Endometrium (tissue), 2 donors: ENCODE data around the gene PALM2AKAP2.

ENCODE experiments used
- FAIRE-seq: peaks from 2 replicates; lab custom pipeline; 2012; peaks lifted over from hg19 to GRCh38; lab: Jason Lieb, UNC
- donor health status: control.
- donor health status: control.

PALM2AKAP2 gene

DNA sequence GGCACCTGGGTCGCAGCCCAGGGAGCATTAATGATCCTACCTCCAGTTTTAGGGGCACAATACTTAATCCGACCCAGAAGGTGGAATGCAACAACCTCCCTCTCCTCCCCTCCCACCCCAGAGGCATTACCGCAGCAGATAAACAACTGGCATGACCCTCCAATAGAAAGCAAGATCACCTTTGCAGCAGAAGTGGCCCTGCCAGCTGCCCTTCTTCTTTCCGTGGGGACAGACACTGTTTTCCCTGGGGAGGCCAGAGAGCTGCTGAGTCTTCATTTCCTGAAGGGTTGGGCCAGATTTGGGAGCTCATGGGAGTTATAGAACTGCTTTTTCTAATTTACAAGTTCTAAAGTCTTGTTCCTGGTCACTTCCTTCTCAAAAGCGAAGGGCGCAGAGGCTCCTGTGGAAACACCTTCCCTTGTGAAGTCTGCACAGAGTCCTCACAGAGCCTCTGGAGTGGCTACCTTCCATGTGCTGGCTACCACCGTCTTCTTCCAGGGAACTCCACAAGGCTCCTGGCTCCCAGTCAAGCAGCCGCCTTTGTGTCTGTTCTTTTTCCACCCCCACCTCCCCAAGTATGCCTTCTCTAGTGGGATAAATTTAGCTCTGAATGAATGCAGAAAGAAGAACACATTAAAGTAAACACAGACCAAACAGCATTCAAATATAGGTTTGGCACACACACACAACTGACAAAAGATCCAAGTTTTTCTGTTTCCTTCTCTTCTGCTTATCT lies 8.0 kb upstream of the PALM2AKAP2 start:
- FAIRE-seq = no peak

GRCh38 chr9:109775516-109775915 lies 4.5 kb upstream of the PALM2AKAP2 start:
- FAIRE-seq = no peak

DNA sequence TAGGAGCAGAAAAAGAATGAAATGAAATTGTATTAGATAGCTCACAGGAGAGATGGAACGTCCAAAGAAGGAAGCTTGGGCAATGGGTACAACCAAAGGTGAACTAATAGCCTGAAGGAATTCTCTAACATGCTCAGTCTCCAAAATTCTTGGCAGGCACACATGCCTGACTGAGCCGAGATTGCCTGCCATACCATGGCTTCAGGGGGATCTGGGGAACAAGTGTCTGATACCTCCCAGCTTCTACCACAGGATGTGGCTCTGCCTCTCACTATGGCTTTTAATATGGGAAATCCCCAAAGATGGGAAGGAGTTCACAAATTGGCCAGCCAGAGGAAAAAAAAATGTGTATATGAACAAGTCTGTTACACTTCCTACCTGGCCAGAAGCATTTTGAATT lies 3.6 kb upstream of the PALM2AKAP2 start:
- no peak for FAIRE-seq

DNA sequence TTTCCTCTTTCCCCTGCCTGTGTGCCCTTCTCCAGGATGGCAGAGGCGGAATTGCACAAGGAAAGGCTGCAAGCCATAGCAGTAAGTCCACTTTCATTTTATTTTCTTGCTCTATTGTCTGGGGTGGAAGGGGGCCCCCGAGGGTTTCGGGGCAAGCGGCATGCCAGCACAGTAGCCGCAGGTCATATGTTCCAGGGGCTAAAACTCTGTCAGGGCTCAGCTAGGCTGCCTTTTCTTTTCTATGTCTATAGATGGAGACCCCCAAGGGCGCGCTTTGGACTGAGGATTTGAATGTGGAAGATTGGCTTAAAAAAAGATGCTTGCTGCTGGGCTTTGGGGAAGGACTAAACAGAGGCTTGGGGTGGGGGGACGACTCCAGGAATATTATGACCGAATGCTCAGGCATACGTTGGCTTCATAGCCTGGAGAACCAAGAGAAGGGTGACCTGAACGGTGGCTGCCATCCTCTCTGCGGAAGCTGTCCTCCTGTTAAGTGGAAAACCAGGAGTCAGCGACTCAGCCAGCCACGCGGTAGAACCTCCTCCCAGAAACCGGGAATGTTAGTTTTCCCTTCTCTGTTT lies 545 bp downstream of the PALM2AKAP2 start:
- no peak for FAIRE-seq

- FAIRE-seq = no peak
Measured at GRCh38 chr9:109781086-109781485, 1.1 kb downstream of the PALM2AKAP2 start.

- FAIRE-seq = no peak
Measured at GRCh38 chr9:109781541-109782197, 1.7 kb downstream of the PALM2AKAP2 start.

- no peak for FAIRE-seq
Measured at GRCh38 chr9:109787735-109788134, 7.7 kb downstream of the PALM2AKAP2 start.

- no peak for FAIRE-seq
Measured at GRCh38 chr9:109789556-109789955, 9.6 kb downstream of the PALM2AKAP2 start.

- FAIRE-seq = no peak
Measured at GRCh38 chr9:109789971-109790370, 10.0 kb downstream of the PALM2AKAP2 start.

GRCh38 chr9:109791003-109791677 lies 11.1 kb downstream of the PALM2AKAP2 start:
- no peak for FAIRE-seq

DNA sequence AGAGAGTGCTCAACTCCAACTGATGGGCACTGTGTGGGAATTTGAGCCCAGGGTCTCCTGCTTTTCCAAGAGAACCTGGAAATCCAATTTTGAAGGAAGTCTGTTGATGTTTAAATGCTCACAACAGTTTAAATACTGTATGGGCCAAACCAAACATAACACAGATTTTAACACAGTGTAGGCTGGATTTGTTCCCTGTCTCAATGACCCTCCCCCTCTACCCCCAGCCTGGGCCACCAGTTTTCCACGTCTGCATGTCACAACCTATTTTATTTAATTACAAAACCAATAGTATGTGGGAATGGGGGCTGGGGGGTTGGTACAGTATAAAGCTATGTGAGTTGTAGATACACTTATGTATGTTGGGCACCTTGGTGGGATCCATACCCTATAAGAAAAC lies 11.7 kb downstream of the PALM2AKAP2 start:
- no peak for FAIRE-seq

DNA sequence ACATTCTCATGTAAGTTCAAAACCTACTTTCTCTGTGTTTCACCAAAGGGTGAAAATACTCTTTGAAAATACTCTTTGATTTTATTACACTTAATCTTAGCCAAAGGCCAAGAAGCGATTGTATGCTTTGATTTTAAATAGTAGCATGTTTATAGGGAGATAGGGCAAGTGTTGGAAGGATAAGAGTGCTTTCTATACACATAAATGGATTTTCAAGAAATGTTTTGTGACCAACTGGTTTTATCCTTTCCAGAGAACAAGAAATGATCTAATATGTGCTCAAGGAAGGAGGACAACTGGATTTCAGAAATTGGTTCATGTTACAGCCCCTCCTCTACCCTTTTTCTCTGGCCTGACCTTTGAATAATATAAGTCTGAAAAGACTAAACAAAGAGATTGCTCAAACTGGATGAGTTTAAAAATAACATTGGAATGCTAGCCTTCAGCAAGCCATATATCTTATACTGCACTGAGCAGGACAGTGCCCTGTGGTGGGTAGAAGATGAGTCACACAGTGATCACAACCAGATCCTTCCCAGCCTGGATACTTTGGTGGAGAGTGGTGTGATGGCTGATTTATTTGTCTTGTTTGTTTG lies 13.1 kb downstream of the PALM2AKAP2 start:
- no peak for FAIRE-seq

DNA sequence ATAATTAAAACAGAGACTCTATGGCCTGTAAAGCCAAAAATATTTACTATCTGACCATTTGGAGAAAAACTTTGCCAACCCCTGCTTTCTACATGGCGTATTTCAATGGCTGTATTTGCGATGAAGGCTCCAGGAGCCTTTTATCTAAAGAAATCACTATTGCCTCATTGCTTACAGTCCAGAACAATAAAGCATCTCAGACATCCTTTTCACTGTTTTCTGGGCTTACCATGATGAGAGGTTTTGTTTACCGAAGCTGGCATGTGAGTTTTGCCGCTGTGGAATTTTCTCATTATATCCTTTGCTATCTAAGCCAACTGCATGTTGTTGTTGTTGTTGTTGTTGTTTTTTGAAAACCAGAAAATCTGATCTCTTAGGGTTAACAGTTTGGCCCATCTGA lies 13.9 kb downstream of the PALM2AKAP2 start:
- no peak for FAIRE-seq

GRCh38 chr9:109794361-109795012 lies 14.5 kb downstream of the PALM2AKAP2 start:
- no peak for FAIRE-seq

GRCh38 chr9:109795613-109796012 lies 15.6 kb downstream of the PALM2AKAP2 start:
- FAIRE-seq = no peak

- no peak for FAIRE-seq
Measured at GRCh38 chr9:109796078-109796477, 16.1 kb downstream of the PALM2AKAP2 start.

DNA sequence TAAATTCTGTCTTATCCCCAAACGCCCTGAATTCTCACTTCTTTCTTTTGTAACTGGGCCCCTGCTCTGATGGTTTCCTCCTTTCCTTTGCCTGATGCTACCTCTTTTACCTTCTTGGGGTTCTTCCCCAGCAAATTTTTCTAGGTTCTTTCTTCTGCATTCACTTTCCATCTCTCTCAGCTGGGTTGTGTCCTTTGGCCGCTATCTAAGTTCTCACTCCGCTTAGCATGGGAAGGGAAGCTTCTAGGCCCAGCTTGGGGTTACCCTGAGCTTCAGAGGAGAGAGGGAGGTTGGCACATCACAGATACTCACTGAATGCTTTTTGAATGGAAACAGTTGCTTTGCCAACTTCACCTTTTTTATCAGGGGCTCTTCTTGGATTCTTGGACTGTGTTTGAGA lies 17.0 kb downstream of the PALM2AKAP2 start:
- FAIRE-seq = no peak

DNA sequence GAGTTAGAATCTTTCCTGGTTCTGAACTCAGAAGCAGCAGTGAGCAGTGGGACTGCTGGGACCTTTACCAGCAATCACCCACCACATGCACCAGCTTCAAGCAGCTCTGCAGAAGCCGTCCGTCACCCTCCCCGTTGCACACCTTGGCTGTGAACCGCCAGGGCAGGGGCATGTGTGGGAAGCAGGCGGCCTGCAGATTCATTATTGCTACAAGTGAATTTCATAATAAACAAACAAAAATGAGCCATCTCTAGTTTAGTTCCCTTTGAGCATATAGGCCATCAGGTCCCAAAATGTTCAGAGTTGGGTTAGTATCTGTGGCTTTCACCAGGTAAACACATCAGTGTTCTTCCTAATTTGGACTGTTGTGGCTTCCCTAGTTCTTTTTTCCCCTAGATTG lies 17.5 kb downstream of the PALM2AKAP2 start:
- FAIRE-seq = no peak

DNA sequence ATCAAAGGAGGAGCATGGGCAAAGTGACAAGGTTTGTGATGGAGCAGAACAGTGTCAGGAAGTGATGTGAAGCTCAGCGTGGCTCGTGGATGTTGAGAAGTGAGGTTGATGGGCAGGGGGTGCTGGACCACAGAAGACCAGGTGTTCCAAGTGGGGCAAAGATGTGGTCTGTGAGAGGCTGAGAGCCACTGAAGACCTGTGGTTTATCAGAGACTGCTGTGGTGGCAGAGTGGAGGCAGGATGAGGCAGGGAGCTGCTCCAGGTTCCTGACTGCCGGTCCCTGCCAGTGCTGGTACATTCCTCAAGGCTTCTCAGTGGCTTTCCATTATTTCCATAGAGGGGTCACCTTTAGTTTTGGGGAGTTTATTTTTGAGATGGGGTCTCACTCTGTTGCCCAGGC lies 19.1 kb downstream of the PALM2AKAP2 start:
- FAIRE-seq = no peak

GRCh38 chr9:109799792-109800191 lies 19.8 kb downstream of the PALM2AKAP2 start:
- no peak for FAIRE-seq

- no peak for FAIRE-seq
Measured at GRCh38 chr9:109801484-109801883, 21.5 kb downstream of the PALM2AKAP2 start.

DNA sequence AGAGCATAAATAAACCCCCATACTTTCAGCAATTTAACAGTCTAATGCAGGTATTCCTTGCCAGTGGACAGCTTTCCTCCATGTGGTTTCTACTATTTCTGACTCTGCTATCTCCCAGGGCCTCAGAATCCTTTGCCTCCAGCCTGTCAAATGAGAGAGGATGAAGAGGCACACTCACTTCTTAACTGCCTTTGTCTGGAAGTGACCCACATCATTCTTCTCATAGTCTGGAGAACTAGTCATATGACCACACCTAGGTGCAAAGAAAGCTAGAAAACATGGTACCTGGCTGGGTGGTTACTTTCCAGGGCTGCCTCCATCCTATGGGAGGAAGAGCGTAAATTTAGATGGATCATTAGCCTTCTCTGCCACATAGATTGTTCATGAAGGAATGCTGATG lies 22.5 kb downstream of the PALM2AKAP2 start:
- no peak for FAIRE-seq
